ENCODE data around the gene AKAP4.

GRCh38 chrX:50167366-50167765, 33.4 kb downstream of the AKAP4 start:
- TF ChIP-seq PRPF4 (IDR thresholded peaks at IDR 0.05; ENCODE audit: insufficient read depth, low read depth, low read length, poor library complexity, severe bottlenecking) = no peak
- no peak for TF ChIP-seq PHB2 (IDR thresholded peaks at IDR 0.05; ENCODE audit: low read depth)
- no peak for TF ChIP-seq MTA3 (IDR thresholded peaks at IDR 0.05; ENCODE audit: borderline replicate concordance)
- no peak for TF ChIP-seq LARP7 (IDR thresholded peaks at IDR 0.05)
- no peak for TF ChIP-seq ZNF311 (CRISPR knock-in tag; IDR thresholded peaks at IDR 0.05)

Measured in K562 (cell line).